ENCODE measurements around the gene LMF1. TPM values are rescaled to one million over a fixed set of nuclear protein-coding genes. Genes with fewer than 3 reads are reported as not detected.

LMF1 gene
- polyA plus RNA-seq, 1 experiment: 28.9 TPM

- TF ChIP-seq CTCF (IDR thresholded peaks at IDR 0.05; ENCODE audit: insufficient read depth, low read depth, low read length): no peak
- POLR2A ChIA-PET: no interaction called here
- Histone ChIP-seq H3K36me3 (ENCODE audit: control insufficient read depth, insufficient read depth, low read length) (no peaks in the 10 kb centered on the region; the same call in 1 of the 2 replicates), H3K27me3 (ENCODE audit: control insufficient read depth, insufficient read depth, low read length) (no peaks in the 10 kb centered on the region), H3K4me3 (ENCODE audit: low read depth, low read length) (no peak overlapping the region)
- DNase-seq (ENCODE audit: low read depth): no peak
- CTCF ChIA-PET: interaction anchor here (1.0 kb wide), 1 partner anchor 164 kb away, joined by 3 read pairs; no protein-coding TSS in a partner anchor
Observed at GRCh38 chr16:893360-893759, 77.4 kb downstream of the LMF1 start.

GRCh38 chr16:892536-893255 lies 78.1 kb downstream of the LMF1 start:
- H3K27me3 ChIP-seq (ENCODE audit: control insufficient read depth, insufficient read depth, low read length): no peaks in the 10 kb centered on the region
- TF ChIP-seq CTCF (IDR thresholded peaks at IDR 0.05; ENCODE audit: insufficient read depth, low read depth, low read length): no peak
- ChIA-PET CTCF (interaction anchor here (1.0 kb wide), 1 partner anchor 165 kb away, joined by 3 read pairs; no protein-coding TSS in a partner anchor), POLR2A (no interaction called here)
- H3K4me3 ChIP-seq (ENCODE audit: low read depth, low read length): no peak overlapping the region
- DNase-seq (ENCODE audit: low read depth): no peak
- no peaks in the 10 kb centered on the region; the same call in 1 of the 2 replicates for H3K36me3 ChIP-seq (ENCODE audit: control insufficient read depth, insufficient read depth, low read length)

GRCh38 chr16:892006-892405 lies 78.8 kb downstream of the LMF1 start:
- Histone ChIP-seq H3K36me3 (ENCODE audit: control insufficient read depth, insufficient read depth, low read length) (no peaks in the 10 kb centered on the region; the same call in 1 of the 2 replicates), H3K27me3 (ENCODE audit: control insufficient read depth, insufficient read depth, low read length) (no peaks in the 10 kb centered on the region), H3K4me3 (ENCODE audit: low read depth, low read length) (no peak overlapping the region)
- no peak for TF ChIP-seq CTCF (IDR thresholded peaks at IDR 0.05; ENCODE audit: insufficient read depth, low read depth, low read length)
- ChIA-PET POLR2A (no interaction called here), CTCF (interaction anchor here (1.0 kb wide), 1 partner anchor 163 kb away, joined by 3 read pairs; no protein-coding TSS in a partner anchor)
- DNase-seq (ENCODE audit: low read depth): no peak

GRCh38 chr16:891353-891740 lies 79.4 kb downstream of the LMF1 start:
- no peak for DNase-seq (ENCODE audit: low read depth)
- ChIA-PET CTCF (interaction anchor here (1.0 kb wide), 1 partner anchor 164 kb away, joined by 3 read pairs; no protein-coding TSS in a partner anchor), POLR2A (no interaction called here)
- no peaks in the 10 kb centered on the region; the same call in 1 of the 2 replicates for H3K36me3 ChIP-seq (ENCODE audit: control insufficient read depth, insufficient read depth, low read length)
- no peak overlapping the region for H3K4me3 ChIP-seq (ENCODE audit: low read depth, low read length)
- TF ChIP-seq CTCF (IDR thresholded peaks at IDR 0.05; ENCODE audit: insufficient read depth, low read depth, low read length): no peak
- no peaks in the 10 kb centered on the region for H3K27me3 ChIP-seq (ENCODE audit: control insufficient read depth, insufficient read depth, low read length)

GRCh38 chr16:890716-891352 lies 80.0 kb downstream of the LMF1 start:
- H3K36me3 ChIP-seq (ENCODE audit: control insufficient read depth, insufficient read depth, low read length): no peaks in the 10 kb centered on the region; the same call in 1 of the 2 replicates
- ChIA-PET CTCF (interaction anchor here (0.7 to 1.0 kb wide), 2 partner anchors 46 to 164 kb away, joined by 3 to 4 read pairs; no protein-coding TSS in a partner anchor), POLR2A (no interaction called here)
- DNase-seq (ENCODE audit: low read depth): no peak
- no peak overlapping the region for H3K4me3 ChIP-seq (ENCODE audit: low read depth, low read length)
- no peak for TF ChIP-seq CTCF (IDR thresholded peaks at IDR 0.05; ENCODE audit: insufficient read depth, low read depth, low read length)
- H3K27me3 ChIP-seq (ENCODE audit: control insufficient read depth, insufficient read depth, low read length): no peaks in the 10 kb centered on the region

Measured in BJ (cell line).